GM21447 (cell line): ENCODE data around the gene TOX3.

Experiments
- ATAC-seq: cut with Tn5 transposase; IDR thresholded peaks from one replicate; pipeline ENCODE4 v1.9.1; 2021; ENCODE audit not compliant: unreplicated experiment

TOX3 gene

DNA sequence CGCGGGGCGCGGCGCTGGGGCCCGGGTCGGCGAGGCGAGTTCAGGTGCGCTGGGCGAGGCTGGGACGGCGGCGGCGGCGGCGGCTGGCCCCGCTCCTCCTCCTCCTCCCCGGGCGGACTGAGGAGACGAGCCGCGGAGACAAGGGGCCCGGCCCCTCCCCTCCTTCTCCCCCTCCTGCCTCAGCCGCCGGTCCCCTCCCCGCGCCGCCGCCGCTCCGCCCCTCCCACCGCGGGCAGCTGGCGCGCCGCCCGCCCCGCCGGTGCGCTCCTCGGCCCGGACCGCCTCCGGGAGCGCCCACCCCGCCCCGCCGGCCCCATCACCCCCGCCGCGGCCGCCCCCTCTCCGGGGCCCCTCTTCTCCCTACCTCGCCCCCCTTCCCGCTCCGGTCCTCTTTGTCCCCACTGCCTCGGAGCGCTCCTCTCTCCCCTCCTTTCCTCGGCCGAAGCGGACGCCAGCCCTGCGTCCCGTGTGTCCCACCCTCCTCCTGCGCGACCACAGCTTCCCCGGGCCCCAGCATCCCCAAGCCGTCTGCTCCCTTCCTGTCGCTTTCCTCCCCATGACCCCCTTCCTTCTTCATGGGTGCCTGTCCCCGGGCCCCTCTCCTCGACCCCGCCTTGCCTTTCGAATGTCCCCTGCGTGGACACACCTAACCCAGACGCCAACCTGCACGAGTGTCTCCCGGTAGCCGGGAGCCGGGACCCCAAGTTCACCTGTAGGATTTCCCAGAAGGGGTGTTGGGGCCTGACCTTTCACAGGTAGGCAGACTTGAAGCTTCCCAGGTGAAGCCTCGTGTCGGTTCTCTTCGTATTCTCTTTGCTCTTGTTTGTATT is at the start of gene TOX3:
TOX3 (minus strand) TSS at position 140 of the 830 bp plus-strand sequence. CDS start 420 bp downstream, outside the sequence.
- ATAC-seq: no peak

- ATAC-seq: no peak
These were observed 45.8 kb upstream of the TOX3 start for GRCh38 chr16:52592778-52593177.

- ATAC-seq: no peak
These were observed 45.1 kb upstream of the TOX3 start for GRCh38 chr16:52591934-52592592.

GRCh38 chr16:52591471-52591870 is 44.5 kb upstream of the TOX3 start:
- no peak for ATAC-seq

- no peak for ATAC-seq
These were observed 39.2 kb upstream of the TOX3 start for GRCh38 chr16:52586159-52586558.

DNA sequence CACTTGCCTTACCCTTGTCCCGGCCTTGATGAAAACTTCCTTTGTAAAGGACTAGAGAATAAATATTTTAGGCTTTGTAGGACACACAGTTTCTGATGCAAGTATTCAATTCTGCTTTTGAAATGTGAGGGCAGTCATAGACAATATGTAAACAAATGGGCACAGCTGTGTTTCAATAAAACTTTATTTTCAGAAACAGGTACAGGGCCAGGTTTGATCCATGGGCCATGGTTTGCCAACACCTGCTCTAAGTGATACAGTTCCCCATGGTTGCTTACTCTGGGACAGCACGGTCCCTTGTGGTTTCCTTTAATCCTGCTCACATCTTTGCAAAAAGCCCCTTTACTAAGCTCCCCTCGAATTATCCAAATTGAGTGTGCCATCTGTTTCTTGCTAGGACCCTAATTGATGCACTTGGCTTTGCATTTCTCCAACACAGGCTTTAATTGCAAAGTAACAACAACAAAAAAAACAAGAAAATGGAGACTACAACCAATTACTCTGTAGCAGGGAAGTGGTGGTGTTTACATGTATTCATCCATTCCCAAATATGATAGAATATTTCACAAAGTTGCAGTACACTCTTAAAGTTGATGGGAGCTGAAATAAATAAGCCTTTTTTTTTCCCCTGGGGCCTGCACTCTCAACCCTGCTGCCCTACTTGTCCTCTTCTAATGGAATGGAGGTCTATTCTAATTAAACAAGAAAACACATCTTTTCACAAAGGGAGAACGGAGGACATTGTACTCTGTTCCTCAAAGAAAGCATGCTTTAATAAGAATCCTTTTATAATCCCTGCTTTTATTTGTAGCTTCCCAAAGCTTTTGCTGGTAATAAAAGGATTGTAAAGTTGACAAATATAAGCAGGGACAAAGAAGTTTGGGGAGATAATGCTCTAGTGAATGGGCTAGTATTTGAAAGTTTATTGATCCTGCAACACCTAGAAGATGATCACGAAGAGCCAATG is 37.7 kb upstream of the TOX3 start:
- no peak for ATAC-seq

GRCh38 chr16:52581530-52581929 is 34.6 kb upstream of the TOX3 start:
- ATAC-seq: no peak

GRCh38 chr16:52580488-52580887 is 33.5 kb upstream of the TOX3 start:
- no peak for ATAC-seq

GRCh38 chr16:52578829-52579498 is 32.0 kb upstream of the TOX3 start:
- no peak for ATAC-seq

GRCh38 chr16:52578007-52578828 is 31.3 kb upstream of the TOX3 start:
- no peak for ATAC-seq

- no peak for ATAC-seq
These were observed 30.3 kb upstream of the TOX3 start for GRCh38 chr16:52577130-52577706.

- ATAC-seq: peak; percentile 77
These were observed 26.7 kb upstream of the TOX3 start for GRCh38 chr16:52573365-52574299.

GRCh38 chr16:52572656-52573055 is 25.7 kb upstream of the TOX3 start:
- no peak for ATAC-seq

GRCh38 chr16:52570495-52571091 is 23.6 kb upstream of the TOX3 start:
- ATAC-seq: no peak

GRCh38 chr16:52569701-52570100 is 22.8 kb upstream of the TOX3 start:
- ATAC-seq: no peak

DNA sequence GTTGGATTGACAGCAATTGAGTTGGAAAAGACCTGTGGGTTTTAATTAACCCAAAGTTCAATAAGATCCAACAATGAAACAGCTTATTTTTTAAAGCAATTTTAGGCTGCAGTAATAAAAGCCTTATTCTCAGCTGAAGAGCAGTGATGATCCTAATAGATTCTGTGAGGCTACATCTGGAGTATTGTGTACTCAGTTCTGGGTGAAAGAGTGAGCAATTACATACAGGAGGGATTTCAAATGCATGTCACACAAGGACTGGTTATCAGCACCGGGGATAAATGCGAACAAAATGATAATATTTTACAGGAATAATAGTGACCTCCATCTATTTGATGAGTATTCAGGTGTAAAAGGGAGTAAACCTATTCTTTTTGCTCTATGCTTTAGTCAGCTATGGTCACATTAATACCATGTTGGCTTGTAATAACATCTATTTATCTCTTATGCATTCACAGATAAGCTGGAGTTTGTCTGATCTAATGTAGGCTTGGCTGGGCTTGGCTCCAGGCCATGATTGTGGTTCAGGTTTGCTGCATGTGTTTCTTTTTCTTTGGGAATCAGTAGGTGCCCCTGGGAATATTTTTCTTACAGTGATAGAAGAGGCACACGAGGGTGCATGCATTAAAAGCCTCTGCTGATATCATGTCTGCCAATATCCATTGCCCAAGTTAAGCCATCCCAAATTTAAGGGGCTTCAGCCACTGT is 22.2 kb upstream of the TOX3 start:
- ATAC-seq: no peak

DNA sequence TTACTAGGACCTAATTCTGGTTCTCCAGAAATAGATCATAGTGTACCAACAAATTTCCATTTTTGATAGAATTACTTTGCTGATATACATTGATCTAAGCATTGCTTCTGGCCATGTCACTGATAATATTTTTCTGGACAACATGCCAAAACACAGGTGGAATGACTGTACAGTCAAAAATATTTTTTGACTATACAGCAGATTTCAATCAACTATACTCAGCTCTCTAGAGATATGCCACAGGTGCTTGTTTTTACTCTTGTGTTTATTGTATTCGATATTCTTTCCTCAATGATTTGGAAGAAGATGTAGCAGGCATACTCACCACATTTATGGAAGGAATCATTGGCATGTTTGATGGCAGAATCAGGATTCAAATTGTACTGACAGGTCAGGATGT is 21.6 kb upstream of the TOX3 start:
- no peak for ATAC-seq
